Epithelial cell of esophagus (primary cell): ENCODE data around the gene ACVR1.

Source experiments
- DNase-seq: peaks from one replicate; pipeline ENCODE4 v3.0.0; 2010; ENCODE audit warnings: low read depth
- H3K4me3 ChIP-seq: 2 replicates; pipeline ENCODE4 v1.5.1; 2011; ENCODE audit warnings: mild to moderate bottlenecking, low read length, control low read depth
- CTCF ChIP-seq: IDR thresholded peaks from 2 replicates; pipeline ENCODE4 v1.5.1; 2011; ENCODE audit warnings: low read depth, mild to moderate bottlenecking, low read length, control low read depth, inconsistent platforms; ENCODE audit not compliant: insufficient read depth; ENCODE audit errors: missing control alignments

The ACVR1 gene

DNA sequence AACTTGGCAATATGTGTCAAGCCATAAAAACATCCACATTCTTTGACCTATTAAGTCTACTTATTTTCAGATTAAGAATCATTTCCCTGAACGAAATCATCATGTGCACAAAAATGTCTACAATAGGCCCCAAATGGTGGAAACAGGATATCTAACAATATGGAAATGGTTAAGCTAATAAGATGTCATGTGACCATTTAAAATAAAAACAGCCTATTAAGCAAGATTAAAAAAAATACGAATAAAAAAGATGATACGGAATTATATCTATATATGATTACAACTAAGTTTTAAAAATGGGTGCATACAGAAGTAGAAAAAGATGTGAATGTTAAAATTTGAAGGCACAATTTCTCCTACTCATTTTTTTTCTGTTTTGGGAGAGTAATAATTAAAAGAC lies 128.8 kb downstream of the ACVR1 start:
- no peak for DNase-seq
- TF ChIP-seq CTCF = no peak

DNA sequence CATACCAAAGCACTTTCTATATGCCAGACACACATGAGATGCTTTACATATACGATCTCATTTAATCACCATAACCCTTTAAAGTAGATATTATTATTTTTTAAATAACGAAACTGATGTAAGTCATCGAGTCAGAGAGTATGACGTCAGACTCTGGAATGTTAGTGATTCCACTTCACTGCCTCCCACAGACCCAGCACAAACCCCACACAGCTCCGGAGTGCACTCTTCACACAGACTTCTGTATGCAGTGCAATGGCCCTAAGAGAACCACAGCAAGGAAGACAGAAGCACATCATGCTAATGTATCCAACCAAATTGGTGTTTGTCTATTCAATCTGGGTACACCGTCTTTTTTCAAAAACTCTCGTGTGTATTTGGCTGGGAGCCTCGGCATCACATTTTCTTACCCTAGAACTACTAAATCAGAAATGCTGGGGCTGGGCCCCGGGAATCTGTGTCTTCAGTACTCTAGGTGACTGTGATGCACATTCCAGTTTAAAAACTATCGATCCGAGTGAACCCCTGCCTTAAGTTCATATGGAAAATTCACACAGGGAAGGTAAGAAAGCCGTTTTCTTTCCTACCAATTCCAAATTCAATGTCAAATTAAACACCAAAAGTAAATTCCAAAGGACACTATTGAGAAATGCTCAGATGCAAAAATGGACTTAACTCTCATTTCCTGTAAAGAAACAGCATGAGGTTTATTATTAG lies 129.7 kb downstream of the ACVR1 start:
- TF ChIP-seq CTCF = no peak
- no peak overlapping the region for H3K4me3 ChIP-seq
- no peak for DNase-seq

More for the DNA sequence above, 128.8 kb downstream of the ACVR1 start:
- no peak overlapping the region for H3K4me3 ChIP-seq

- TF ChIP-seq CTCF = no peak
- no peak for DNase-seq
- no peak overlapping the region for H3K4me3 ChIP-seq
Observed at GRCh38 chr2:157744571-157745076, 131.5 kb downstream of the ACVR1 start.

GRCh38 chr2:157743051-157743450 lies 133.1 kb downstream of the ACVR1 start:
- DNase-seq = peak; percentile 26
- TF ChIP-seq CTCF = no peak
- H3K4me3 ChIP-seq = no peak overlapping the region

GRCh38 chr2:157741819-157742484 lies 134.2 kb downstream of the ACVR1 start:
- no peak for TF ChIP-seq CTCF
- no peak for DNase-seq

DNA sequence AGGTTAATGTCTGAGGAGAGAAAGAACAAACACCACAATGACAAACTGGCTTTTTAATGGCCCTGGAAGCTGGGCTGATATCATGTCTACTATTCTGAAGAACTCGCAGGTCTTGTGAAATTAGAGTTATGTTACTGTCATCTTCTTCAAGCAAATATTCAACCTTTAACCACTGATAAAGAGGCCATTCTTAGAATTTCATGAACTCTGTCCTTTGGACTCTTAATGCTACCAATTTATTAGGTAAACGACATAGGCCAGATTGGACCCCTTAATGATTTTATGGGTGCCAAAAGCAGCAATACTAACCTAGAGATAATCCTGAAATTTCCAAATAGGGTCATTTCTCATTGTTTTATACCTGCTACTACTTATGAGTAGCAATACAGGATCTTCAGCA lies 138.5 kb downstream of the ACVR1 start:
- no peak for DNase-seq
- no peak for TF ChIP-seq CTCF
- no peak overlapping the region for H3K4me3 ChIP-seq

More at GRCh38 chr2:157741819-157742484, 134.2 kb downstream of the ACVR1 start:
- no peak overlapping the region for H3K4me3 ChIP-seq
